Endodermal cell (in vitro differentiated cells): ENCODE results near the gene KRTAP1-3. TPM values are rescaled to one million over a fixed set of nuclear protein-coding genes. Genes with fewer than 3 reads are reported as not detected.

Experiments
- DNase-seq: peaks from one replicate; pipeline ENCODE4 v3.0.0-alpha.2; 2017
- H3K27ac ChIP-seq: 2 replicates; pipeline ENCODE4 v1.5.1; 2013; ENCODE audit warnings: mild to moderate bottlenecking, low read depth, low read length, moderate library complexity
- H3K27me3 ChIP-seq: 2 replicates; pipeline ENCODE4 v1.6.1; 2013; ENCODE audit warnings: mild to moderate bottlenecking, low read length, moderate library complexity; ENCODE audit not compliant: insufficient read depth, control insufficient read depth, poor library complexity, severe bottlenecking
- H3K36me3 ChIP-seq: 2 replicates; pipeline ENCODE4 v1.7.0; 2013; ENCODE audit warnings: mild to moderate bottlenecking, low read length, moderate library complexity; ENCODE audit not compliant: control insufficient read depth, insufficient read depth
- H3K4me1 ChIP-seq: one replicate; pipeline ENCODE4 v1.7.0; 2013; ENCODE audit warnings: low read length; ENCODE audit not compliant: control insufficient read depth, insufficient read depth
- H3K4me3 ChIP-seq: 2 replicates; pipeline ENCODE4 v1.5.1; 2013; ENCODE audit warnings: mild to moderate bottlenecking, low read length, moderate library complexity
- H3K9ac ChIP-seq: 2 replicates; pipeline ENCODE4 v1.6.1; 2013; ENCODE audit warnings: mild to moderate bottlenecking, low read length, moderate library complexity; ENCODE audit not compliant: poor library complexity, severe bottlenecking; ENCODE audit errors: extremely low read depth
- H3K9me3 ChIP-seq: 2 replicates; pipeline ENCODE4 v1.6.1; 2013; ENCODE audit warnings: mild to moderate bottlenecking, low read length, moderate library complexity; ENCODE audit not compliant: control insufficient read depth
- H3K27ac Mint-ChIP-seq: 2 replicates; pipeline ENCODE4 v1.8.0; 2020; ENCODE audit warnings: mixed read lengths
- H3K27me3 Mint-ChIP-seq: 2 replicates; pipeline ENCODE4 v1.8.0; 2021; ENCODE audit warnings: mild to moderate bottlenecking, mixed read lengths; ENCODE audit not compliant: insufficient read depth
- H3K36me3 Mint-ChIP-seq: 2 replicates; pipeline ENCODE4 v1.8.0; 2020; ENCODE audit warnings: low read depth, mixed read lengths
- H3K4me1 Mint-ChIP-seq: 2 replicates; pipeline ENCODE4 v1.8.0; 2020; ENCODE audit warnings: mixed read lengths
- H3K4me3 Mint-ChIP-seq: 2 replicates; pipeline ENCODE4 v1.8.0; 2020; ENCODE audit warnings: mild to moderate bottlenecking, moderate library complexity, mixed read lengths
- H3K9me3 Mint-ChIP-seq: 2 replicates; pipeline ENCODE4 v1.8.0; 2020; ENCODE audit warnings: mild to moderate bottlenecking, mixed read lengths
- CTCF ChIP-seq: fragments of 200-600 bp; sonication (generic); conservative IDR thresholded peaks from 2 replicates; pipeline ENCODE4 v1.5.0; 2021; ENCODE audit warnings: antibody characterized with exemption, mild to moderate bottlenecking
- WGBS, 2 experiments: methylation state at CpG; one replicate each; pipeline versions ENCODE4 v1.1.5 to v1.1.7; 2013; ENCODE audit warnings: missing lambda C conversion rate in 2 of 2, mixed read lengths in 1 of 2; ENCODE audit not compliant: insufficient coverage in 1 of 2, insufficient read length in 1 of 2; 5-methylcytosine and 5-hydroxymethylcytosine counted together
- total RNA-seq, 2 donors: library from RNA; stranded (reverse); fragmentation: NEBNext Ultra II Directional in 1 of 2; extraction: Animal tissue kit (Norgen Biotek cat#: 25700) in 1 of 2; gene quantifications; 2 replicates in 1 of 2; 3 replicates in 1 of 2; pipeline ENCODE4 v1.2.1, GENCODE V29; 2021

Gene KRTAP1-3
- total RNA-seq, 2 donors from 2014 or later, result not detected

DNA sequence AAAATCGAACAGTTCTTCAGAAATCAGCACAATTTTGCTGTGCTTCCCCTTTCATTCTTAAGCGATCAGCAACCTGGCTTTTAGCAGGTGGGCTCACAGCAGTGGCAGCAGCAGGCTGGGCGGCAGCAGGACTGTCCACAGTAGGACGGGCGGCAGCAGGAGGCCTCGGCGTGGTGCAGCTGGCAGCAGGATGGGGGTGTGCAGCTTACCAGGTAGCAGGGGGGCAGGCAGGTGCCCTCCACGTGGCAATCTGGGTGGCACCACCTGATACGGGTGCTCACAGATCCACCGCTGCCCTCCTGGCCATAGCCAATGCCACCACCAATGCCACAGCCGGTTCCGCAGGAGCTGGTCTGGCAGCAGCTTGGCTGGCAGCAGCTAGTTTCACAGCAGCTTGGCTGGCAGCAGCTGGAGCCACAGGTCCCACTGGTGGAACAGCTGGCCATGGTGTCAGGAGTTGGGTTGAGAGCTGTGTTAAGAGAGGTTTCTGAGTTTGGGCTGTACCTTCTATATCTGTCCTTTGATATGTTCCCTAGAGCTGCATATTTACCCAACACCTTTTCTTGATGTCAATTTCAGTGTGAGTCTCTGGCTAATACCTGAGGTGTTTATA lies 4.9 kb downstream of the KRTAP1-3 start, which contains the start of gene KRTAP1-4:
Gene KRTAP1-4 (minus strand): TSS at position 563 of the 613 bp plus-strand sequence. CDS start 117 bp downstream, at position 446.
- Histone ChIP-seq H3K9me3 (no peaks in the 10 kb centered on the region), H3K36me3 (no peaks in the 10 kb centered on the region), H3K4me1 (no peaks in the 10 kb centered on the region), H3K27ac (no peak within 1 kb of the TSS), H3K9ac (no peak within 1 kb of the TSS), H3K27me3 (no peaks in the 10 kb centered on the region), H3K4me3 (no peak within 1 kb of the TSS)
- Mint-ChIP-seq H3K4me1 (no peaks in the 10 kb centered on the region), H3K36me3 (no peaks in the 10 kb centered on the region), H3K9me3 (no peaks in the 10 kb centered on the region), H3K27me3 (peaks cover under 1% of the 10 kb centered on the region), H3K4me3 (no peak within 1 kb of the TSS), H3K27ac (no peak within 1 kb of the TSS)
- 95 to 96% methylated on average over 2 to 12 of the region's 12 CpGs for WGBS, 2 experiments
- TF ChIP-seq CTCF, result no peak
- no peak for DNase-seq

GRCh38 chr17:41026715-41027471 lies 7.8 kb downstream of the KRTAP1-3 start, which contains the start of gene KRTAP1-5:
Gene KRTAP1-5, minus strand, starts transcription at chr17:41027208. Its CDS starts 53 bp downstream, at chr17:41027155.
- Mint-ChIP-seq H3K27ac (no peak within 1 kb of the TSS), H3K36me3 (no peaks in the 10 kb centered on the region), H3K4me3 (no peak within 1 kb of the TSS), H3K9me3 (no peaks in the 10 kb centered on the region), H3K4me1 (no peaks in the 10 kb centered on the region), H3K27me3 (peaks cover 2% of the 10 kb centered on the region)
- Histone ChIP-seq H3K36me3 (no peaks in the 10 kb centered on the region), H3K4me1 (no peaks in the 10 kb centered on the region), H3K27ac (no peak within 1 kb of the TSS), H3K9ac (no peak within 1 kb of the TSS), H3K27me3 (no peaks in the 10 kb centered on the region), H3K9me3 (no peaks in the 10 kb centered on the region), H3K4me3 (no peak within 1 kb of the TSS)
- DNase-seq, result no peak
- WGBS, 2 experiments, result 90% methylated on average over 9 of the region's 9 CpGs; no CpG with 5 or more reads in 1 of the 2 experiments
- no peak for TF ChIP-seq CTCF

- no peaks in the 10 kb centered on the region for H3K9me3 Mint-ChIP-seq
- WGBS, 2 experiments, result 83 to 96% methylated on average over 2 to 3 of the region's 3 CpGs
- no peak for DNase-seq
Observed at GRCh38 chr17:41024697-41025096, 10.0 kb downstream of the KRTAP1-3 start.

More at GRCh38 chr17:41024697-41025096, 10.0 kb downstream of the KRTAP1-3 start:
- H3K27ac ChIP-seq, result no peak overlapping the region
- peaks cover 2% of the 10 kb centered on the region for H3K27me3 Mint-ChIP-seq
- no peaks in the 10 kb centered on the region for H3K36me3 Mint-ChIP-seq
- no peaks in the 10 kb centered on the region for H3K4me1 Mint-ChIP-seq
- no peak overlapping the region for H3K27ac Mint-ChIP-seq
- no peaks in the 10 kb centered on the region for H3K9me3 ChIP-seq
- H3K27me3 ChIP-seq, result no peaks in the 10 kb centered on the region
- TF ChIP-seq CTCF, result no peak
- H3K36me3 ChIP-seq, result no peaks in the 10 kb centered on the region
- no peak overlapping the region for H3K4me3 ChIP-seq
- no peak overlapping the region for H3K4me3 Mint-ChIP-seq
- H3K9ac ChIP-seq, result no peak overlapping the region
- H3K4me1 ChIP-seq, result no peaks in the 10 kb centered on the region
